ENCODE measurements around the gene CELSR2.

The CELSR2 gene

DNA sequence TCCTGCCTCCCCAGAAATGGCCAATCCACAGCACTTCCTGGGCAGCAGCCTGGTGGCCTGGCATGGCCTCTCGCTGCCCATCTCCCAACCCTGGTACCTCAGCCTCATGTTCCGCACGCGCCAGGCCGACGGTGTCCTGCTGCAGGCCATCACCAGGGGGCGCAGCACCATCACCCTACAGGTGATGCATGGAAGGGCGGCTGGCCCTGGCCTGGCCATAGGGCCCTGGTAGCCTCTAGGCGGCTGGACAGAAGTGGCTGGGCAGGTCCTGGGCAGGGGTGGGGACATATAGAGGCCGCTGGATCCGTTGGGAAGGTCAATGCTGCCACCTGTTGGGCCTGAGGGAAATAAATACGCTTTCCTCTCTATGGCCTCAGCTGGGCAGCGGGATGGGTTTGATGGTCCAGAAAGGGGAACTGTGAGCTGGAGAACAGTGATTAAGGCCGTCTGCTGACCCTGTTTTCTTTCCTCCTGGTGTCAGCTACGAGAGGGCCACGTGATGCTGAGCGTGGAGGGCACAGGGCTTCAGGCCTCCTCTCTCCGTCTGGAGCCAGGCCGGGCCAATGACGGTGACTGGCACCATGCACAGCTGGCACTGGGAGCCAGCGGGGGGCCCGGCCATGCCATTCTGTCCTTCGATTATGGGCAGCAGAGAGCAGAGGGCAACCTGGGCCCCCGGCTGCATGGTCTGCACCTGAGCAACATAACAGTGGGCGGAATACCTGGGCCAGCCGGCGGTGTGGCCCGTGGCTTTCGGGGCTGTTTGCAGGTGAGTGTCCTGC is 14.4 kb downstream of the CELSR2 start:
- DNase-seq (ENCODE audit: low read depth in 2 of 2) = peak; percentile 42 to 77

DNA sequence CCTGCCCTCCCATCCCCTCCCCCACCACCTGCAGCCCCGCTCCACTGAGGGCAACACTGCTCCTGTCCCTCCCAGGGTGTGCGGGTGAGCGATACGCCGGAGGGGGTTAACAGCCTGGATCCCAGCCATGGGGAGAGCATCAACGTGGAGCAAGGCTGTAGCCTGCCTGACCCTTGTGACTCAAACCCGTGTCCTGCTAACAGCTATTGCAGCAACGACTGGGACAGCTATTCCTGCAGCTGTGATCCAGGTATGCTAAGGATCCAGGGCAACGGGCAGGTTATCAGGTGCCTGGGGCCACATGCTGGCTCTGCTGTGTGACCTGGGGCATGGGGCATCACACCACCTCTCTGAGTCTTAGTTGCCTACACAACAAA is 15.0 kb downstream of the CELSR2 start:
- DNase-seq (ENCODE audit: low read depth in 2 of 2) = no peak

DNA sequence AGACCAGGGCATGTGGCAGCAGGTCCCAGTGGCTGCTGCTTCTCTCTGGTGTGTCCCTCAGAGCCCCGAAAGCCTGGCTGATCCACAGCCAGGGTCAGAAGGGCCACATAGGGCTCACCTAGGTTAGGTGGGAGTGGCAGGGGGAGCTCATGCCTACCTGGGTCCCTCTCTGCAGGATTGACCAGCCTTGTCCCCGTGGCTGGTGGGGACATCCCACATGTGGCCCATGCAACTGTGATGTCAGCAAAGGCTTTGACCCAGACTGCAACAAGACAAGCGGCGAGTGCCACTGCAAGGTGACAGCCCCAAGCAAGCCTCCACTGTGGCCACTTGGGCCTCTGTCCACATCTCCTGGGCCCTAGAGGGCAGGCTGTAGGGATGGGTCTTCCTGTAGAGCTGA is 15.7 kb downstream of the CELSR2 start:
- no peak for DNase-seq (ENCODE audit: low read depth in 2 of 2)

DNA sequence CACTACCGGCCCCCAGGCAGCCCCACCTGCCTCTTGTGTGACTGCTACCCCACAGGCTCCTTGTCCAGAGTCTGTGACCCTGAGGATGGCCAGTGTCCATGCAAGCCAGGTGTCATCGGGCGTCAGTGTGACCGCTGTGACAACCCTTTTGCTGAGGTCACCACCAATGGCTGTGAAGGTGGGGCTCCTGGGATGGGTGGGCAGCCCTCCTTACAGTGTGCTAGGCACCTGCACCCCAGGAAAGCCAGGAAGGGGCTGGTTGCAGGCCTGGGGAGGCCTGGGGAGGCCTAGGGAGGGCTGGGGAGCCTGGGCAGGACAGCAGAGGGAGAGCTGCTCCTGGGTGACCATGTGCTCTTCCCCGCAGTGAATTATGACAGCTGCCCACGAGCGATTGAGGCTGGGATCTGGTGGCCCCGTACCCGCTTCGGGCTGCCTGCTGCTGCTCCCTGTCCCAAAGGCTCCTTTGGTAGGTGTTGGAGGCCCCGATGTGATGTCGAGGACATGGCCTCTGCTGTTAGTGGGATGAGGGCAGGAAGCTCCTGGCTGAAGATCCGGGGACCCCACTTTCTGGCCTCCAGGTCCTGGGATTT is 16.5 kb downstream of the CELSR2 start:
- DNase-seq (ENCODE audit: low read depth in 2 of 2) = no peak

DNA sequence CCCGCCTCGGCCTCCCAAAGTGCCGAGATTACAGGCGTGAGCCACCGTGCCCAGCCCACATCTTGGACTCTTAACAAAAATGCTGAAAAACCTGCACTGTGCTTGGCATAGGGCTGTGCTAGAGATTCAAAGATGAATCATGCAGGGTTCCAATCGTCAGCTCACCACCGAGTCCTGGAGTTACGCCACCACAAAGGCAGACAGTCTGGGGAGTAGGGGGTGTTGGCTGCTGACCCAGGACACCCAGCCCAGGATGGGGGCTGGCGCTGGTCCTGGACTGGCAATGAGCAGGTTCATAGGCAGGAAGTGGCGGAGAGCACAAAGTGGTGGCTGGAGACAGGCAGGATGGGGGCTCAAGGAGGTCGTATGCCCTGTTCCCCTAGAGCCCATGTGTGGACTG is 17.6 kb downstream of the CELSR2 start:
- DNase-seq (ENCODE audit: low read depth in 2 of 2) = no peak

DNA sequence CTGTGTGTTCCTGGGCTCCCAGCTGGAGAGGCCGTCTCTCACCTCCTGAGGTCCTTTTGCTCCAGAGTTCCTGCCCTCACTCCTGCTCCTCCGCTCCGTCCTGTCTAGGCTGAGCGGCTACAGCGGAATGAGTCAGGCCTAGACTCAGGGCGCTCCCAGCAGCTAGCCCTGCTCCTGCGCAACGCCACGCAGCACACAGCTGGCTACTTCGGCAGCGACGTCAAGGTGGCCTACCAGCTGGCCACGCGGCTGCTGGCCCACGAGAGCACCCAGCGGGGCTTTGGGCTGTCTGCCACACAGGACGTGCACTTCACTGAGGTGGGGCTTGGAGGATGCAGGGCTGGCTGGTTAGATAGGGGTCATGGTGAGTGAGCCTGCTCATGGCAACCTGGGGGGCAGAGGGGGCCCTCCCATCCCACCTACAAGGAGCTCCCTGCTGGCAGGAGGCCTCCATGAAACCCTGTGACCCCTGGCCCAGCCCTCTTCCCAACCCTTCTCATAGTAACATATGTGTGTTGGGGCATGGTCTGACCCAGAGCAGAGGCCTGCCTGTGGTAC is 18.5 kb downstream of the CELSR2 start:
- no peak for DNase-seq (ENCODE audit: low read depth in 2 of 2)

DNA sequence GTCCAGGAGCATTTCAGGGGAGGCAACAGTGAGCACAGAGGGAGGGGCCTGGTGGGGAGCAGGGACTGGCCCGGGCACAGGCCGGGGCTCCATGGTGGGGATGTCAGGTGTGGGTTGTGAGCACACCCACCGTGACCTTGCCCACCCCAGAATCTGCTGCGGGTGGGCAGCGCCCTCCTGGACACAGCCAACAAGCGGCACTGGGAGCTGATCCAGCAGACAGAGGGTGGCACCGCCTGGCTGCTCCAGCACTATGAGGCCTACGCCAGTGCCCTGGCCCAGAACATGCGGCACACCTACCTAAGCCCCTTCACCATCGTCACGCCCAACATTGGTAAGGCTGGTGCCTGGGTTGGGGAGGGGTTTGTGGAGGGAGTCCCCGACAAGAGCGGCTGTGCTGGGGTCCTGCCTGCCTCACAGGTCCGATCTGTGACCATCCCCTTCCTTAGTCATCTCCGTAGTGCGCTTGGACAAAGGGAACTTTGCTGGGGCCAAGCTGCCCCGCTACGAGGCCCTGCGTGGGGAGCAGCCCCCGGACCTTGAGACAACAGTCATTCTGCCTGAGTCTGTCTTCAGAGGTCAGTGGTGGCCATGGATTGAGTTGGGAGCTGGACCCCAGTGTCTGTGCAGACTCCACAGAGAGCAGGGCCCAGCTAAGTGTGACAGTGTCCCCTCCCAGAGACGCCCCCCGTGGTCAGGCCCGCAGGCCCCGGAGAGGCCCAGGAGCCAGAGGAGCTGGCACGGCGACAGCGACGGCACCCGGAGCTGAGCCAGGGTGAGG is 19.3 kb downstream of the CELSR2 start:
- no peak for DNase-seq (ENCODE audit: low read depth in 2 of 2)

DNA sequence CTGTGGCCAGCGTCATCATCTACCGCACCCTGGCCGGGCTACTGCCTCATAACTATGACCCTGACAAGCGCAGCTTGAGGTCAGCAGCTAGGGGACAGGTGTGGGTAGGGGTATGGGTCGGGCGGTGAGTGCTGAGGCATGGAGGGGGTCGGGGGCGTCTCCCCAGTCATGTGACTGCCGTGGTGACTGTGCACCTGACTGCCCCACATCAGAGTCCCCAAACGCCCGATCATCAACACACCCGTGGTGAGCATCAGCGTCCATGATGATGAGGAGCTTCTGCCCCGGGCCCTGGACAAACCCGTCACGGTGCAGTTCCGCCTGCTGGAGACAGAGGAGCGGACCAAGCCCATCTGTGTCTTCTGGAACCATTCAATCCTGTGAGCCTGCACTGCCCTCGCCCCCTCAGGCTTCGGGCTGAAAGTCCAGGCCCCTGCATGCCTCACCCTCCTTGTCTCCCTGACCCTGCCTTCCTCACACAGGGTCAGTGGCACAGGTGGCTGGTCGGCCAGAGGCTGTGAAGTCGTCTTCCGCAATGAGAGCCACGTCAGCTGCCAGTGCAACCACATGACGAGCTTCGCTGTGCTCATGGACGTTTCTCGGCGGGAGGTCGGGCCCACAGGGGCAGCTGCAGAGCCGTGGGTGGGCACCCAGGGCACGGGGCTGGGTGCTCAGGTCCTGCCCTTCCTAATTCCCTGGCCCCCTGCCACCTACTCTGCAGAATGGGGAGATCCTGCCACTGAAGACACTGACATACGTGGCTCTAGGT is 20.1 kb downstream of the CELSR2 start:
- DNase-seq (ENCODE audit: low read depth in 2 of 2) = no peak

DNA sequence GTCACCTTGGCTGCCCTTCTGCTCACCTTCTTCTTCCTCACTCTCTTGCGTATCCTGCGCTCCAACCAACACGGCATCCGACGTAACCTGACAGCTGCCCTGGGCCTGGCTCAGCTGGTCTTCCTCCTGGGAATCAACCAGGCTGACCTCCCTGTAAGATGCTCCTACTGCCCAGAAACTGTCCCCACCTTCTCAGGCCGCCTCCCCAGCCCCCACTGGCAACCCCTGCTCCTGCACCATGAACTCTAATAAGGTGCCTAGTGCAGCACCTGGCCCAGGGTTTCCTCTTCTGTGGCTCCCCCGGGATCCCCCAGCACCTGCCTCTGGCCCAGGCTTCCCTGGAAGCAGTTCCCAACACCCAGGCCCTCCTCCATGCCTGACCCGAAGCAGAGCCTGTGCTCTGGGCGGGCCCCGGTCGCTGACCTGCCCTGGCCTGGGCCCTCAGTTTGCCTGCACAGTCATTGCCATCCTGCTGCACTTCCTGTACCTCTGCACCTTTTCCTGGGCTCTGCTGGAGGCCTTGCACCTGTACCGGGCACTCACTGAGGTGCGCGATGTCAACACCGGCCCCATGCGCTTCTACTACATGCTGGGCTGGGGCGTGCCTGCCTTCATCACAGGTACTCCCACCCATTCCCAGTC is 20.8 kb downstream of the CELSR2 start:
- no peak for DNase-seq (ENCODE audit: low read depth in 2 of 2)

DNA sequence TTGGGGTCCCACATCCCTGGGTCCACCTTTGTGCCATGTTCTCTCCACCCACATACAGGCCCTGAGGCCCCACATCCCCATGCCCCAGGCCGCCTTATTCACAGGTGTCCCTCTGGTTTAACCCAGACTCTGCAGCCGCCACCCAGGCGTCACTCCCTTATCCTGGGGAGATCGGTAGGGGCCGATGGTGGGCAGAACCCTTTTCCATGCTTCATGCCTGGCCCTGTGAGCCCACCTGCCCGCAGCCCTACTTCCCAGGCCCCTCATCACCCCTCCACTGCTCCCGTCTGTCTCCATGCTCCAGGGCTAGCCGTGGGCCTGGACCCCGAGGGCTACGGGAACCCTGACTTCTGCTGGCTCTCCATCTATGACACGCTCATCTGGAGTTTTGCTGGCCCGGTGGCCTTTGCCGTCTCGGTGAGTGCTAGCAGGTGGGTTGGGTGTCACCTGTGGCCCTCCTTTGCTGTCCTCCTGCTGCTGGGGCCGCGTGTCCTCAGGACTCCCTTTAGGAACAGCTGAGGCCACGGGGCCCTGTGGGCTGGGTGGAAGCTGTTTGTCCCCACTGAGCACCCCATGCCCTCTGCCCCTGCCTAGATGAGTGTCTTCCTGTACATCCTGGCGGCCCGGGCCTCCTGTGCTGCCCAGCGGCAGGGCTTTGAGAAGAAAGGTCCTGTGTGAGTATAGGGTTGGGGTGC is 21.4 kb downstream of the CELSR2 start:
- DNase-seq (ENCODE audit: low read depth in 2 of 2) = no peak

DNA sequence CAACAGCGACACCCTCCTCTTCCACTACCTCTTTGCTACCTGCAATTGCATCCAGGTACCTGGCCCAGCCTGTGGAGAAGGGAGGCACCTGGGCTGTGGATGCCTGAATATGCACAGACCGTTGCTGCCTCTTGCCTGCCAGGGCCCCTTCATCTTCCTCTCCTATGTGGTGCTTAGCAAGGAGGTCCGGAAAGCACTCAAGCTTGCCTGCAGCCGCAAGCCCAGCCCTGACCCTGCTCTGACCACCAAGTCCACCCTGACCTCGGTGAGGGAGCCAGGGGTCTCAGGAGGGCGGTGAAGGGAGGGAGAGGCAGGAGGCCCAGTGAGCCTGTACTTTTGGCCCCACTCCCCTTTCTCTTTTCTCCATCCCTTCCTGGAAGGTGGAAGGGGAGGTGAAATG is 22.1 kb downstream of the CELSR2 start:
- no peak for DNase-seq (ENCODE audit: low read depth in 2 of 2)

DNA sequence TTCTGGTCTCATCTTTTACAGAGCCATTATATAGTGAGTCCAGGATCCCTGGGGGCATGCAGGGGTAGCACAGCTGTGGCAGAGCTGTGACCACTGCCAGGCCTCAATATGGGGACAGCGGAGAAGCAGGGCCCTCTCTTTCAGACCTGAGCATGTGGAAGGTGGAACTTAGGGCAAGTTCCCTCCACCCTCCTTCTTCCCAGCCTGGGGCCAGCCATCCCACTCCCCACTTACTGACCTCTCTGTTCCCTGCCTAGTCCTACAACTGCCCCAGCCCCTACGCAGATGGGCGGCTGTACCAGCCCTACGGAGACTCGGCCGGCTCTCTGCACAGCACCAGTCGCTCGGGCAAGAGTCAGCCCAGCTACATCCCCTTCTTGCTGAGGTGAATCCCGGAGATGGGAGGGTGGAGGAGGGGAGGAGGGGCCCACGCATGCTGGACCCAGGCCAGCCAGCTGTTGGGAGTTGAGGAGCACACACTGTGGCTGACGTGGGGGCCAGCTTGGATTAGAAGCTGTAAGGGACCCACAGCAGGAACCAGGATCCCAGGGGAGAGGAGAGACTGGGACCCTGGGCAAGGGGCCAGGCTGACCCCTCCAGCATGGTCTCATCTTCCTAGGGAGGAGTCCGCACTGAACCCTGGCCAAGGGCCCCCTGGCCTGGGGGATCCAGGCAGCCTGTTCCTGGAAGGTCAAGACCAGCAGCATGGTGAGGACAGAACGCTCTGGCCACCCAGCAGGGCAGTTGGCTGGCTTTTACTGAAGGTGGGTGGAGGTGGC is 22.9 kb downstream of the CELSR2 start:
- DNase-seq (ENCODE audit: low read depth in 2 of 2) = no peak

DNA sequence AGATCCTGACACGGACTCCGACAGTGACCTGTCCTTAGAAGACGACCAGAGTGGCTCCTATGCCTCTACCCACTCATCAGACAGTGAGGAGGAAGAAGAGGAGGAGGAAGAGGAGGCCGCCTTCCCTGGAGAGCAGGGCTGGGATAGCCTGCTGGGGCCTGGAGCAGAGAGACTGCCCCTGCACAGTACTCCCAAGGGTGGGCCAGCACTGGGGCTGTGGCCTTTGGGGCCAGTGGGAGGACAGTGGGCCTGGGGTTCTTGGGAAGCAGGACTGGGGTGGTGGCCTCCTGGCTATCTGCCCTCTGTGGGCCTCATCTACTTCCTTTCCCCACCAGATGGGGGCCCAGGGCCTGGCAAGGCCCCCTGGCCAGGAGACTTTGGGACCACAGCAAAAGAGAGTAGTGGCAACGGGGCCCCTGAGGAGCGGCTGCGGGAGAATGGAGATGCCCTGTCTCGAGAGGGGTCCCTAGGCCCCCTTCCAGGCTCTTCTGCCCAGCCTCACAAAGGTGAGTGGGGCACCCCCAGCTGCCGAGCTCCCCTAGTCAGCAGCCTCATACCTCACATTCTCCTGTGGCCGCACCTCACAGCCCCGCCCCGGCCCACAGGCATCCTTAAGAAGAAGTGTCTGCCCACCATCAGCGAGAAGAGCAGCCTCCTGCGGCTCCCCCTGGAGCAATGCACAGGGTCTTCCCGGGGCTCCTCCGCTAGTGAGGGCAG is 23.6 kb downstream of the CELSR2 start:
- DNase-seq (ENCODE audit: low read depth in 2 of 2) = no peak

DNA sequence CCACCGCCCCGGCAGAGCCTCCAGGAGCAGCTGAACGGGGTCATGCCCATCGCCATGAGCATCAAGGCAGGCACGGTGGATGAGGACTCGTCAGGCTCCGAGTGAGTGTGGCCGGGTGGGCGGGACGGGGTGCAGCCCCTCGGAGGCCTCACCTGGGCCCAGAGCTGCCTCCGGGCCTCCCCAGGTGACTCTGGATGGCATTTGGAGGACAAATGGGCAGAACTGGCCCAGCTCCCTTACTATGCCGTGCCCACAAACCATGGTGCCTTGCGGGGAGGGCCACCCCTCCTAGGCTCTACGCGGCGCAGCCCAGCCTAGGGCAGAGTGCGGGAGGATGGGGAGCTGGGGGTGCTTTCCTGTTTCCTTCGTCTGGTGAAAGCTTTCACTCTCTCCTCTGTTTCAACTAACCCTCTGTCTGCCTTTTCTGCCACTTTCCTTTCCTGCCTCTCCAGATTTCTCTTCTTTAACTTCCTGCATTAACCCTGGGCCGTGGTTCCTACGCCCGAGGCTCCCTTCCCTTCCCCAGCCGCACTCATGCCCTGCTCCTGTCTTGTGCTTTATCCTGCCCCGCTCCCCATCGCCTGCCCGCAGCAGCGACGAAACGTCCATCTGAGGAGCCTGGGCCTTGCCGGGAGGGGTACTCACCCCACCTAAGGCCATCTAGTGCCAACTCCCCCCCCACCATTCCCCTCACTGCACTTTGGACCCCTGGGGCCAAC is 24.4 kb downstream of the CELSR2 start:
- no peak for DNase-seq (ENCODE audit: low read depth in 2 of 2)

DNA sequence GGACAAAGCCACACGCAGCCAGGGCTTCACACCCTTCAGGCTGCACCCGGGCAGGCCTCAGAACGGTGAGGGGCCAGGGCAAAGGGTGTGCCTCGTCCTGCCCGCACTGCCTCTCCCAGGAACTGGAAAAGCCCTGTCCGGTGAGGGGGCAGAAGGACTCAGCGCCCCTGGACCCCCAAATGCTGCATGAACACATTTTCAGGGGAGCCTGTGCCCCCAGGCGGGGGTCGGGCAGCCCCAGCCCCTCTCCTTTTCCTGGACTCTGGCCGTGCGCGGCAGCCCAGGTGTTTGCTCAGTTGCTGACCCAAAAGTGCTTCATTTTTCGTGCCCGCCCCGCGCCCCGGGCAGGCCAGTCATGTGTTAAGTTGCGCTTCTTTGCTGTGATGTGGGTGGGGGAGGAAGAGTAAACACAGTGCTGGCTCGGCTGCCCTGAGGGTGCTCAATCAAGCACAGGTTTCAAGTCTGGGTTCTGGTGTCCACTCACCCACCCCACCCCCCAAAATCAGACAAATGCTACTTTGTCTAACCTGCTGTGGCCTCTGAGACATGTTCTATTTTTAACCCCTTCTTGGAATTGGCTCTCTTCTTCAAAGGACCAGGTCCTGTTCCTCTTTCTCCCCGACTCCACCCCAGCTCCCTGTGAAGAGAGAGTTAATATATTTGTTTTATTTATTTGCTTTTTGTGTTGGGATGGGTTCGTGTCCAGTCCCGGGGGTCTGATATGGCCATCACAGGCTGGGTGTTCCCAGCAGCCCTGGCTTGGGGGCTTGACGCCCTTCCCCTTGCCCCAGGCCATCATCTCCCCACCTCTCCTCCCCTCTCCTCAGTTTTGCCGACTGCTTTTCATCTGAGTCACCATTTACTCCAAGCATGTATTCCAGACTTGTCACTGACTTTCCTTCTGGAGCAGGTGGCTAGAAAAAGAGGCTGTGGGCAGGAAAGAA is 25.5 kb downstream of the CELSR2 start:
- no peak for DNase-seq (ENCODE audit: low read depth in 2 of 2)

DNA sequence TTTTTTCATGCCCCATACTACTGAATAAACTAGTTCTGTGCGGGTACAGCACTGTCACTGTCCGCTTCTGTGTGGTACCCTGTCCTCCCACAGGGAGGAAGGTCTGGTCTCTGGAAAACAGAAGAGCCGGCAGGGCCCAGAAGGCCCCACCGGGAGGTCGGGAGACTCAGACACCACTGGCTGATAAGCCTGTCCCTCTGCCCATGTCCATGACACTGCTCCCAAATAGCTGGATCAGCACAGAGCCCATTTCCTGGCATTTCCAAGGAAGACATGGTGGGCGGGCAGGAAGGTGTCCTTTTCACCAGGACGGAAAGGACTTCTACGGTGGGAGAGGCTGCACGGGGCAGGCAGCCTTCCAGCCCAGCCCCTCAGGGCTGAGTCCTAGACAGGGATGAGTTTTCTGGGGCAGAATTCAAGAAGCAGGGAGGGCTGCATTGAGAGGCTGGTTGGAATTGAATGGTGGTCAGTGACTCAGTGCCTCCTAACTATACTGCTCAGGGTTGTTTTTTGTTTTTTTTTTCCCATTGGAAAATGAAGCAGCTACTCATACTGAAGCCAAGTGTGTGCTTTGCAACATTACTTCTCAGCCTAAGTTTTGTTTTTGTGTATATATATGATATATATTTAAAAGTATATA is 26.5 kb downstream of the CELSR2 start:
- no peak for DNase-seq (ENCODE audit: low read depth in 2 of 2)

Data from stimulated activated CD4-positive, alpha-beta T cell treated with anti-CD3 and anti-CD28 coated beads, Interleukin-1b, Interleukin-23, amount 100 ng/mL, for 1 hour (primary cell).